Loucy (cell line): ENCODE measurements around the gene APLP2.

Experiments
- H2AFZ ChIP-seq: fragments of 200-600 bp; sonication (generic); 2 replicates; pipeline ENCODE4 v1.6.0; 2016; ENCODE audit warnings: antibody characterized with exemption, mild to moderate bottlenecking, low read length, moderate library complexity
- H3F3A ChIP-seq: fragments of 200-600 bp; 2 replicates; pipeline ENCODE4 v1.6.0; 2016; ENCODE audit warnings: antibody characterized with exemption, low read depth, mild to moderate bottlenecking
- H3K27me3 ChIP-seq: fragments of 200-600 bp; sonication (generic); 2 replicates; pipeline ENCODE4 v1.6.1; 2014; ENCODE audit warnings: low read length, mild to moderate bottlenecking; ENCODE audit not compliant: insufficient read depth, poor library complexity, severe bottlenecking
- H3K36me3 ChIP-seq: fragments of 200-600 bp; sonication (generic); 2 replicates; pipeline ENCODE4 v1.6.1; 2016; ENCODE audit warnings: low read length; ENCODE audit not compliant: insufficient read depth
- H3K4me1 ChIP-seq: fragments of 200-600 bp; sonication (generic); 2 replicates; pipeline ENCODE4 v1.5.1; 2014; ENCODE audit warnings: low read length, mild to moderate bottlenecking; ENCODE audit not compliant: insufficient read depth, poor library complexity, severe bottlenecking
- H3K4me2 ChIP-seq: fragments of 200-600 bp; sonication (generic); 2 replicates; pipeline ENCODE4 v1.6.0; 2014; ENCODE audit warnings: antibody characterized with exemption, low read length, low read depth, mild to moderate bottlenecking; ENCODE audit not compliant: poor library complexity, severe bottlenecking
- H3K4me3 ChIP-seq: fragments of 200-600 bp; sonication (generic); 2 replicates; pipeline ENCODE4 v1.5.1; 2014; ENCODE audit warnings: low read length, mild to moderate bottlenecking, mixed read lengths; ENCODE audit not compliant: poor library complexity, severe bottlenecking
- H3K79me2 ChIP-seq: fragments of 200-600 bp; sonication (generic); 2 replicates; pipeline ENCODE4 v1.6.1; 2014; ENCODE audit warnings: low read length; ENCODE audit not compliant: insufficient read depth
- H3K9ac ChIP-seq: fragments of 200-600 bp; sonication (generic); 2 replicates; pipeline ENCODE4 v1.6.0; 2014; ENCODE audit warnings: mild to moderate bottlenecking, low read depth, low read length, moderate library complexity; ENCODE audit not compliant: poor library complexity, severe bottlenecking
- H3K9me2 ChIP-seq: fragments of 200-600 bp; sonication (generic); replicated peaks from 2 replicates; pipeline ENCODE4 v1.6.1; 2016; ENCODE audit warnings: low read depth, low read length, mixed read lengths
- H3K9me3 ChIP-seq: fragments of 200-600 bp; sonication (generic); 2 replicates; pipeline ENCODE4 v1.6.1; 2014; ENCODE audit warnings: mild to moderate bottlenecking, antibody characterized with exemption, low read length, low read depth; ENCODE audit not compliant: insufficient read depth
- H4K20me1 ChIP-seq: fragments of 200-600 bp; sonication (generic); 2 replicates; pipeline ENCODE4 v1.6.0; 2014; ENCODE audit warnings: antibody characterized with exemption, low read length, mild to moderate bottlenecking; ENCODE audit not compliant: insufficient read depth, poor library complexity, severe bottlenecking
- CTCF ChIP-seq: fragments of 200-600 bp; sonication (generic); conservative IDR thresholded peaks from 2 replicates; pipeline ENCODE4 v1.5.1; 2014; ENCODE audit warnings: mild to moderate bottlenecking, antibody characterized with exemption, low read length
- EZH2phosphoT487 ChIP-seq: fragments of 200-600 bp; IDR thresholded peaks from 2 replicates; pipeline ENCODE4 v1.6.1; 2018; ENCODE audit warnings: antibody characterized with exemption, mild to moderate bottlenecking, moderate library complexity, borderline replicate concordance

Gene APLP2

GRCh38 chr11:130096042-130096441 is 26.3 kb downstream of the APLP2 start:
- Histone ChIP-seq H3K9me3 (no peaks in the 10 kb centered on the region), H3K9me2 (no peaks in the 10 kb centered on the region), H3K4me1 (peaks cover 47% of the 10 kb centered on the region), H4K20me1 (peaks cover 15% of the 10 kb centered on the region), H3F3A (no peaks in the 10 kb centered on the region), H3K4me3 (no peak overlapping the region), H3K36me3 (no peaks in the 10 kb centered on the region), H3K79me2 (peaks cover 80% of the 10 kb centered on the region), H3K27me3 (no peaks in the 10 kb centered on the region), H2AFZ (no peak overlapping the region), H3K9ac (no peak overlapping the region), H3K4me2 (no peak overlapping the region)
- no peak for TF ChIP-seq CTCF
- TF ChIP-seq EZH2phosphoT487, result no peak

- H3K9me3 ChIP-seq, result no peaks in the 10 kb centered on the region
- peaks cover 88% of the 10 kb centered on the region for H3K79me2 ChIP-seq
- no peaks in the 10 kb centered on the region for H3K27me3 ChIP-seq
- H4K20me1 ChIP-seq, result peaks cover 15% of the 10 kb centered on the region
- no peak overlapping the region for H3K9ac ChIP-seq
- H2AFZ ChIP-seq, result no peak overlapping the region
- peaks cover 47% of the 10 kb centered on the region for H3K4me1 ChIP-seq
- no peaks in the 10 kb centered on the region for H3K36me3 ChIP-seq
- no peaks in the 10 kb centered on the region for H3K9me2 ChIP-seq
- no peak overlapping the region for H3K4me3 ChIP-seq
- TF ChIP-seq CTCF (no peak), EZH2phosphoT487 (no peak)
- H3K4me2 ChIP-seq, result no peak overlapping the region
- no peaks in the 10 kb centered on the region for H3F3A ChIP-seq
Measured at GRCh38 chr11:130096823-130097222, 27.1 kb downstream of the APLP2 start.

DNA sequence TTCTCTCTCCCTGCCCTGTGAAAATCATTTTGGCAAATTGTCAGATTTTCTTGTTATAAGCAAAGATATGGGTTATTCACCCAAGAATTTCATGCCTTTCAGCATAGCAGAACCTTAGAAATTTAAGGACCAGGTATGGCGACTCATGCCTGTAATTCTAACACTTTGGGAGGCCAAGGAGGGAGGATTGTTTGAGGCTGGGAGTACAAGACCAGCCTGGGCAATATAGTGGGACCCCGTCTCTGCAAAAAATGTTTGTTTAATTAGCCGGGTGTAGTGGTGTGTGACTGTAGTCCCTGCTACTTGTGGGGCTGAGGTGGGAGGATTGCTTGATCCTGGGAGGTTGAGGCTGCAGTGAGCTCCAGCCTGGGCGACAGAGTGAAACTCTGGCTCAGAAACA is 27.6 kb downstream of the APLP2 start:
- TF ChIP-seq EZH2phosphoT487, result no peak
- no peak for TF ChIP-seq CTCF
- Histone ChIP-seq H3K9me3 (no peaks in the 10 kb centered on the region), H3K79me2 (peaks cover 93% of the 10 kb centered on the region), H3K27me3 (no peaks in the 10 kb centered on the region), H3K4me2 (no peak overlapping the region), H3K36me3 (no peaks in the 10 kb centered on the region), H3F3A (no peaks in the 10 kb centered on the region), H3K4me3 (no peak overlapping the region), H3K9ac (no peak overlapping the region), H2AFZ (no peak overlapping the region), H3K9me2 (no peaks in the 10 kb centered on the region), H3K4me1 (peaks cover 49% of the 10 kb centered on the region), H4K20me1 (peaks cover 17% of the 10 kb centered on the region)
